NCI-H146 treated with DMSO at 0.1 percent for 48 hours (cell line): ENCODE data around the gene CYP46A1.
"Not testable (repeated sequence)": the region's sequence is repeated elsewhere in the genome, so short reads cannot be mapped to it uniquely, and the experiment has no call there.

ENCODE experiments used
- DNase-seq: peaks from one replicate; lab custom pipeline; 2025; ENCODE audit not compliant: unreplicated experiment; lab: John Stamatoyannopoulos, UW

The CYP46A1 gene

GRCh38 chr14:99683619-99684409, at the start of gene CYP46A1:
Gene CYP46A1, plus strand, starts transcription at chr14:99684298. Its CDS starts 120 bp downstream, at chr14:99684418.
- DNase-seq = peak; percentile 85

- no peak for DNase-seq
Measured at GRCh38 chr14:99634443-99634842, 49.7 kb upstream of the CYP46A1 start.

GRCh38 chr14:99635116-99635515, 49.0 kb upstream of the CYP46A1 start:
- DNase-seq = no peak

- DNase-seq = no peak
Measured at GRCh38 chr14:99636487-99636886, 47.6 kb upstream of the CYP46A1 start.

GRCh38 chr14:99637624-99638023, 46.5 kb upstream of the CYP46A1 start:
- DNase-seq = no peak

GRCh38 chr14:99642771-99643170, 41.3 kb upstream of the CYP46A1 start:
- DNase-seq = not testable (repeated sequence)

- no peak for DNase-seq
Measured at GRCh38 chr14:99643343-99643742, 40.8 kb upstream of the CYP46A1 start.

- no peak for DNase-seq
Measured at GRCh38 chr14:99644035-99644587, 40.0 kb upstream of the CYP46A1 start.

GRCh38 chr14:99644723-99645544, 39.2 kb upstream of the CYP46A1 start, which contains the start of gene HHIPL1:
Gene HHIPL1, plus strand, starts transcription at chr14:99645129. Its CDS starts 79 bp downstream, at chr14:99645208.
- no peak for DNase-seq

- no peak for DNase-seq
Measured at GRCh38 chr14:99645545-99646505, 38.3 kb upstream of the CYP46A1 start.

GRCh38 chr14:99647411-99647810, 36.7 kb upstream of the CYP46A1 start:
- no peak for DNase-seq

GRCh38 chr14:99648027-99648784, 35.9 kb upstream of the CYP46A1 start:
- DNase-seq = no peak

- no peak for DNase-seq
Measured at GRCh38 chr14:99649219-99649618, 34.9 kb upstream of the CYP46A1 start.

GRCh38 chr14:99649643-99650042, 34.5 kb upstream of the CYP46A1 start:
- no peak for DNase-seq

- no peak for DNase-seq
Measured at GRCh38 chr14:99650189-99650588, 33.9 kb upstream of the CYP46A1 start.

GRCh38 chr14:99651953-99652746, 31.9 kb upstream of the CYP46A1 start:
- no peak for DNase-seq

- no peak for DNase-seq
Measured at GRCh38 chr14:99654235-99654985, 29.7 kb upstream of the CYP46A1 start.

GRCh38 chr14:99655521-99655920, 28.6 kb upstream of the CYP46A1 start:
- no peak for DNase-seq
